OCI-LY7 (cell line): Measurements from ENCODE around the gene TSPAN9.

Experiments used
- EZH2phosphoT487 ChIP-seq: fragments of 200-600 bp; sonication (generic); IDR thresholded peaks from 2 replicates; pipeline ENCODE4 v1.6.1; 2018; ENCODE audit warnings: low read depth, borderline replicate concordance, mild to moderate bottlenecking, mixed run types, antibody characterized with exemption, low read length, moderate library complexity, mixed read lengths
- TF ChIP-seq, protein P1 (sequence below): fragments of 200-600 bp; sonication (generic); conservative IDR thresholded peaks from 2 replicates; pipeline ENCODE4 v1.5.1; 2014; ENCODE audit warnings: mild to moderate bottlenecking, antibody characterized with exemption, low read length, moderate library complexity, mixed read lengths

- TF ChIP-seq, protein P1, sequence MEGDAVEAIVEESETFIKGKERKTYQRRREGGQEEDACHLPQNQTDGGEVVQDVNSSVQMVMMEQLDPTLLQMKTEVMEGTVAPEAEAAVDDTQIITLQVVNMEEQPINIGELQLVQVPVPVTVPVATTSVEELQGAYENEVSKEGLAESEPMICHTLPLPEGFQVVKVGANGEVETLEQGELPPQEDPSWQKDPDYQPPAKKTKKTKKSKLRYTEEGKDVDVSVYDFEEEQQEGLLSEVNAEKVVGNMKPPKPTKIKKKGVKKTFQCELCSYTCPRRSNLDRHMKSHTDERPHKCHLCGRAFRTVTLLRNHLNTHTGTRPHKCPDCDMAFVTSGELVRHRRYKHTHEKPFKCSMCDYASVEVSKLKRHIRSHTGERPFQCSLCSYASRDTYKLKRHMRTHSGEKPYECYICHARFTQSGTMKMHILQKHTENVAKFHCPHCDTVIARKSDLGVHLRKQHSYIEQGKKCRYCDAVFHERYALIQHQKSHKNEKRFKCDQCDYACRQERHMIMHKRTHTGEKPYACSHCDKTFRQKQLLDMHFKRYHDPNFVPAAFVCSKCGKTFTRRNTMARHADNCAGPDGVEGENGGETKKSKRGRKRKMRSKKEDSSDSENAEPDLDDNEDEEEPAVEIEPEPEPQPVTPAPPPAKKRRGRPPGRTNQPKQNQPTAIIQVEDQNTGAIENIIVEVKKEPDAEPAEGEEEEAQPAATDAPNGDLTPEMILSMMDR, result no peak
- no peak for TF ChIP-seq EZH2phosphoT487
Measured at GRCh38 chr12:3113671-3114325, 36.6 kb downstream of the TSPAN9 start.
